Neural cell (in vitro differentiated cells): ENCODE measurements around the gene DENND1A.

Source experiments
- EZH2 ChIP-seq: fragments of 200-600, 300-800 bp; shearing (Covaris generic), sonication (generic); IDR thresholded peaks from 2 replicates; pipeline ENCODE4 v1.6.1; 2014; ENCODE audit warnings: antibody characterized with exemption, low read length, borderline replicate concordance, mild to moderate bottlenecking; ENCODE audit not compliant: insufficient read depth, poor library complexity, severe bottlenecking
- MXI1 ChIP-seq: fragments of 450-650 bp; conservative IDR thresholded peaks from 2 replicates; pipeline ENCODE4 v1.6.1; 2014; ENCODE audit warnings: antibody characterized with exemption, mild to moderate bottlenecking; ENCODE audit not compliant: poor library complexity, severe bottlenecking
- POLR2AphosphoS5 ChIP-seq: IDR thresholded peaks from 2 replicates; pipeline ENCODE4 v1.6.1; 2012
- TAF1 ChIP-seq: IDR thresholded peaks from 2 replicates; pipeline ENCODE4 v1.6.1; 2012; ENCODE audit warnings: low read depth
- TF ChIP-seq, protein P1 (sequence below): IDR thresholded peaks from 2 replicates; pipeline ENCODE4 v1.6.1; 2012; ENCODE audit warnings: borderline replicate concordance
- TF ChIP-seq, protein P2 (sequence below): fragments of 450-650 bp; IDR thresholded peaks from 2 replicates; pipeline ENCODE4 v1.5.1; 2014; ENCODE audit warnings: antibody characterized with exemption, mild to moderate bottlenecking, moderate library complexity; ENCODE audit not compliant: poor library complexity, severe bottlenecking

GRCh38 chr9:123562844-123563346 is 367.0 kb downstream of the DENND1A start:
- TF ChIP-seq, protein P1, sequence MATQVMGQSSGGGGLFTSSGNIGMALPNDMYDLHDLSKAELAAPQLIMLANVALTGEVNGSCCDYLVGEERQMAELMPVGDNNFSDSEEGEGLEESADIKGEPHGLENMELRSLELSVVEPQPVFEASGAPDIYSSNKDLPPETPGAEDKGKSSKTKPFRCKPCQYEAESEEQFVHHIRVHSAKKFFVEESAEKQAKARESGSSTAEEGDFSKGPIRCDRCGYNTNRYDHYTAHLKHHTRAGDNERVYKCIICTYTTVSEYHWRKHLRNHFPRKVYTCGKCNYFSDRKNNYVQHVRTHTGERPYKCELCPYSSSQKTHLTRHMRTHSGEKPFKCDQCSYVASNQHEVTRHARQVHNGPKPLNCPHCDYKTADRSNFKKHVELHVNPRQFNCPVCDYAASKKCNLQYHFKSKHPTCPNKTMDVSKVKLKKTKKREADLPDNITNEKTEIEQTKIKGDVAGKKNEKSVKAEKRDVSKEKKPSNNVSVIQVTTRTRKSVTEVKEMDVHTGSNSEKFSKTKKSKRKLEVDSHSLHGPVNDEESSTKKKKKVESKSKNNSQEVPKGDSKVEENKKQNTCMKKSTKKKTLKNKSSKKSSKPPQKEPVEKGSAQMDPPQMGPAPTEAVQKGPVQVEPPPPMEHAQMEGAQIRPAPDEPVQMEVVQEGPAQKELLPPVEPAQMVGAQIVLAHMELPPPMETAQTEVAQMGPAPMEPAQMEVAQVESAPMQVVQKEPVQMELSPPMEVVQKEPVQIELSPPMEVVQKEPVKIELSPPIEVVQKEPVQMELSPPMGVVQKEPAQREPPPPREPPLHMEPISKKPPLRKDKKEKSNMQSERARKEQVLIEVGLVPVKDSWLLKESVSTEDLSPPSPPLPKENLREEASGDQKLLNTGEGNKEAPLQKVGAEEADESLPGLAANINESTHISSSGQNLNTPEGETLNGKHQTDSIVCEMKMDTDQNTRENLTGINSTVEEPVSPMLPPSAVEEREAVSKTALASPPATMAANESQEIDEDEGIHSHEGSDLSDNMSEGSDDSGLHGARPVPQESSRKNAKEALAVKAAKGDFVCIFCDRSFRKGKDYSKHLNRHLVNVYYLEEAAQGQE, result no peak
- TF ChIP-seq TAF1 (no peak), POLR2AphosphoS5 (no peak), MXI1 (no peak), EZH2 (no peak)
- TF ChIP-seq, protein P2, sequence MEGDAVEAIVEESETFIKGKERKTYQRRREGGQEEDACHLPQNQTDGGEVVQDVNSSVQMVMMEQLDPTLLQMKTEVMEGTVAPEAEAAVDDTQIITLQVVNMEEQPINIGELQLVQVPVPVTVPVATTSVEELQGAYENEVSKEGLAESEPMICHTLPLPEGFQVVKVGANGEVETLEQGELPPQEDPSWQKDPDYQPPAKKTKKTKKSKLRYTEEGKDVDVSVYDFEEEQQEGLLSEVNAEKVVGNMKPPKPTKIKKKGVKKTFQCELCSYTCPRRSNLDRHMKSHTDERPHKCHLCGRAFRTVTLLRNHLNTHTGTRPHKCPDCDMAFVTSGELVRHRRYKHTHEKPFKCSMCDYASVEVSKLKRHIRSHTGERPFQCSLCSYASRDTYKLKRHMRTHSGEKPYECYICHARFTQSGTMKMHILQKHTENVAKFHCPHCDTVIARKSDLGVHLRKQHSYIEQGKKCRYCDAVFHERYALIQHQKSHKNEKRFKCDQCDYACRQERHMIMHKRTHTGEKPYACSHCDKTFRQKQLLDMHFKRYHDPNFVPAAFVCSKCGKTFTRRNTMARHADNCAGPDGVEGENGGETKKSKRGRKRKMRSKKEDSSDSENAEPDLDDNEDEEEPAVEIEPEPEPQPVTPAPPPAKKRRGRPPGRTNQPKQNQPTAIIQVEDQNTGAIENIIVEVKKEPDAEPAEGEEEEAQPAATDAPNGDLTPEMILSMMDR, result no peak
